Right lung (tissue), 5 donors: ENCODE data around the gene ITPRID1. TPM values are rescaled to one million over a fixed set of nuclear protein-coding genes. Genes with fewer than 3 reads are reported as not detected.
A peak's percentile ranks its signal among the peaks of the same experiment; 100 is the strongest.

Experiments
- DNase-seq, 2 donors: peaks; one replicate each; pipeline ENCODE4 v3.0.0-alpha.2; 2013
- polyA plus RNA-seq, 5 donors: library from polyadenylated mRNA; unstranded; fragments of 120-200 nt; gene quantifications; one replicate each; pipeline versions ENCODE4 v1.2.1 to v1.2.3, GENCODE V29; 2013; ENCODE audit warnings: inconsistent platforms in 1 of 5, low replicate concordance in 1 of 5; ENCODE audit not compliant: insufficient read length in 5 of 5, insufficient read depth in 1 of 5

ITPRID1 gene
- polyA plus RNA-seq, 5 donors = 0.04 to 0.09 (median 0.06) TPM

- DNase-seq = peak; percentile 53 to 66
Observed at GRCh38 chr7:31633894-31634494, 120.1 kb downstream of the ITPRID1 start.

- DNase-seq = no peak
Observed at GRCh38 chr7:31640381-31640780, 126.5 kb downstream of the ITPRID1 start.

GRCh38 chr7:31642681-31643115 is 128.8 kb downstream of the ITPRID1 start:
- no peak for DNase-seq

- DNase-seq = no peak
Observed at GRCh38 chr7:31646942-31647341, 133.1 kb downstream of the ITPRID1 start.

- DNase-seq = no peak
Observed at GRCh38 chr7:31647511-31647910, 133.6 kb downstream of the ITPRID1 start.

- no peak for DNase-seq
Observed at GRCh38 chr7:31648288-31648687, 134.4 kb downstream of the ITPRID1 start.

- DNase-seq = no peak
Observed at GRCh38 chr7:31648880-31649279, 135.0 kb downstream of the ITPRID1 start.

GRCh38 chr7:31651234-31652062 is 137.6 kb downstream of the ITPRID1 start:
- DNase-seq = no peak

GRCh38 chr7:31652063-31652326 is 138.1 kb downstream of the ITPRID1 start:
- no peak for DNase-seq

GRCh38 chr7:31663072-31663471 is 149.2 kb downstream of the ITPRID1 start:
- DNase-seq = no peak

- DNase-seq = no peak
Observed at GRCh38 chr7:31664890-31665289, 151.0 kb downstream of the ITPRID1 start.

- DNase-seq = no peak
Observed at GRCh38 chr7:31665546-31665945, 151.7 kb downstream of the ITPRID1 start.

GRCh38 chr7:31669461-31669860 is 155.6 kb downstream of the ITPRID1 start:
- DNase-seq = no peak

- DNase-seq = no peak
Observed at GRCh38 chr7:31679574-31680305, 165.8 kb downstream of the ITPRID1 start.

GRCh38 chr7:31683445-31684225 is 169.7 kb downstream of the ITPRID1 start:
- DNase-seq = no peak

- peak; percentile 9 to 15 for DNase-seq
Observed at GRCh38 chr7:31687024-31687748, 173.3 kb downstream of the ITPRID1 start, which contains the start of gene PPP1R17. Gene PPP1R17 (plus strand): TSS chr7:31687215. CDS start chr7:31692442, 5,227 bp downstream.

- no peak for DNase-seq
Observed at GRCh38 chr7:31688372-31688771, 174.5 kb downstream of the ITPRID1 start.

- no peak for DNase-seq
Observed at GRCh38 chr7:31688996-31689395, 175.1 kb downstream of the ITPRID1 start.

- DNase-seq = no peak
Observed at GRCh38 chr7:31690935-31691334, 177.0 kb downstream of the ITPRID1 start.

- no peak for DNase-seq
Observed at GRCh38 chr7:31692451-31692850, 178.6 kb downstream of the ITPRID1 start.

- DNase-seq = no peak
Observed at GRCh38 chr7:31692871-31693270, 179.0 kb downstream of the ITPRID1 start.
